Lower leg skin (tissue), 4 donors: ENCODE measurements around the gene TCTN1. TPM values are rescaled to one million over a fixed set of nuclear protein-coding genes. Genes with fewer than 3 reads are reported as not detected.

Experiments
- DNase-seq, 2 donors: peaks; one replicate each; pipeline ENCODE4 v3.0.0-alpha.2; 2019; ENCODE audit warnings: low spot score in 2 of 2
- H3K4me3 ChIP-seq: fragments of 200-600 bp; sonication (generic); 2 replicates; pipeline ENCODE4 v1.5.1; 2017; ENCODE audit warnings: mild to moderate bottlenecking, low read depth; ENCODE audit not compliant: poor library complexity, severe bottlenecking
- POLR2A ChIP-seq, 2 donors: fragments of 450-650 bp; IDR thresholded peaks; one replicate each; pipeline ENCODE4 v1.6.1; 2016 to 2017; ENCODE audit warnings: antibody characterized with exemption in 2 of 2, mild to moderate bottlenecking in 1 of 2, moderate library complexity in 1 of 2
- WGBS, 2 donors: methylation state at CpG; one replicate each; pipeline ENCODE4 v1.1.5; 2018; 5-methylcytosine and 5-hydroxymethylcytosine counted together
- intact Hi-C: fragments of 100-400 bp; cut with DNase I; formaldehyde crosslinking; loops from one replicate; pipeline ENCODE4 v1.15.0; 2023; ENCODE audit warnings: low total_unique reads
- total RNA-seq, 4 donors: library from RNA; depleted of rRNA; stranded (reverse); fragments of >200 nt; gene quantifications; one replicate each; pipeline ENCODE4 v1.1.0, GENCODE V29; 2016
- TF ChIP-seq, protein P1 (sequence below), 3 donors: fragments of 450-650 bp; IDR thresholded peaks; one replicate each; pipeline ENCODE4 v1.5.1; 2016; ENCODE audit warnings: antibody characterized with exemption in 3 of 3, mild to moderate bottlenecking in 3 of 3, moderate library complexity in 2 of 3

Gene TCTN1
- total RNA-seq, 4 donors from 2014 or later, result 18.6 to 44.8 (median 24.7) TPM

DNA sequence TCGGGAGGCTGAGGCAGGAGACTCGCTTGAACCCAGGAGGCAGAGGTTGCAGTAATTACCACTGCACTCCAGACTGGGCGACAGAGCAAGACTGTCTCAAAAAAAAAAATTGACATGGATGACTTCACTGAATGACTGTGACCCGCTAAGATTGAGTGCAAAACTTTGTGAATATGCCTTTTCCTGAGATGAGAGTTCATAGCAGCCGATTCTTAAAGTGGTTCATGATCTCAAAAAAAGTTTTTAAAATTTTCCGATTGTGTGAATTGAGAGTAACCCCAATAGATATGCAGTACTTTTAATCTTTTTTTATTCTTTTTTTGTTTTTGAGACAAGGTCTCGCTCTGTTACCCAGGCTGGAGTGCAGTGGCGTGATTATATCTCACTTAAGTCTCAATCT is 1.2 kb downstream of the TCTN1 start:
- no peak overlapping the region for H3K4me3 ChIP-seq
- DNase-seq, result no peak
- intact Hi-C loops, result no loop called here
- WGBS, 2 donors, result 90 to 91% methylated on average over 8 of the region's 8 CpGs
- no peak for TF ChIP-seq POLR2A (IDR thresholded peaks at IDR 0.05)
- TF ChIP-seq, protein P1, sequence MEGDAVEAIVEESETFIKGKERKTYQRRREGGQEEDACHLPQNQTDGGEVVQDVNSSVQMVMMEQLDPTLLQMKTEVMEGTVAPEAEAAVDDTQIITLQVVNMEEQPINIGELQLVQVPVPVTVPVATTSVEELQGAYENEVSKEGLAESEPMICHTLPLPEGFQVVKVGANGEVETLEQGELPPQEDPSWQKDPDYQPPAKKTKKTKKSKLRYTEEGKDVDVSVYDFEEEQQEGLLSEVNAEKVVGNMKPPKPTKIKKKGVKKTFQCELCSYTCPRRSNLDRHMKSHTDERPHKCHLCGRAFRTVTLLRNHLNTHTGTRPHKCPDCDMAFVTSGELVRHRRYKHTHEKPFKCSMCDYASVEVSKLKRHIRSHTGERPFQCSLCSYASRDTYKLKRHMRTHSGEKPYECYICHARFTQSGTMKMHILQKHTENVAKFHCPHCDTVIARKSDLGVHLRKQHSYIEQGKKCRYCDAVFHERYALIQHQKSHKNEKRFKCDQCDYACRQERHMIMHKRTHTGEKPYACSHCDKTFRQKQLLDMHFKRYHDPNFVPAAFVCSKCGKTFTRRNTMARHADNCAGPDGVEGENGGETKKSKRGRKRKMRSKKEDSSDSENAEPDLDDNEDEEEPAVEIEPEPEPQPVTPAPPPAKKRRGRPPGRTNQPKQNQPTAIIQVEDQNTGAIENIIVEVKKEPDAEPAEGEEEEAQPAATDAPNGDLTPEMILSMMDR (IDR thresholded peaks at IDR 0.05), result no peak

DNA sequence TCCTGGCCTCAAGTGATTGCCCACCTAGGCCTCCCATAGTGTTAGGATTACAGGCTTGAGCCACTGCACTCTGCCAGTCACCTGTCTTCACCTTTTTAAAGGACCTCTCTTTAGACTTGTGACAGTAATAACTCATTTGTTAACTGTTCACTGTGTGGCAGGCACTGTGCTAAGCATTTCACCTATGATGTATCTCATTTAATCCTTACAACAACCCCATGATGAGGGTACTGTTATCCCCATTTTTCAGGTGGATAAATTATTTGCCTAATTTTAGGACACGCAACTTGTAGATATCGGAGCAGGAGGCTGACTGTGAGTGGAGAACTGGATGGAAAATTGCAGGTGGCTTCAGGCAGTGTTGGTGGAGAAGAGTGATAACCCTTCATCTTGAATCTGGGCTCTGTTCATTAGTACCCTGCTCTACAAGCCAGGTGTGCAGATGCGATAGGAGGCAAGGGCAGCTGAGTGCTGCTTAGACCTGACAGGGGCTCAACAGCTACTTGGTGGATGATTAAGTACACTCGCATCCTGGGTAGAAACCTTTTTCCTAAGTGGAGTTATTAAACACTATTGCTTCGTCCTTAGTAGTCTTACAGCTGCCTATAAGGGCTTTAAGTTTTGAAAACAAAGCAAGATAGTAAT is 2.7 kb downstream of the TCTN1 start:
- WGBS, 2 donors, result 93 to 97% methylated on average over 5 of the region's 5 CpGs
- no peak overlapping the region for H3K4me3 ChIP-seq
- intact Hi-C loops, result no loop called here
- no peak for DNase-seq
- no peak for TF ChIP-seq POLR2A (IDR thresholded peaks at IDR 0.05)
- TF ChIP-seq, protein P1 (IDR thresholded peaks at IDR 0.05), result no peak

DNA sequence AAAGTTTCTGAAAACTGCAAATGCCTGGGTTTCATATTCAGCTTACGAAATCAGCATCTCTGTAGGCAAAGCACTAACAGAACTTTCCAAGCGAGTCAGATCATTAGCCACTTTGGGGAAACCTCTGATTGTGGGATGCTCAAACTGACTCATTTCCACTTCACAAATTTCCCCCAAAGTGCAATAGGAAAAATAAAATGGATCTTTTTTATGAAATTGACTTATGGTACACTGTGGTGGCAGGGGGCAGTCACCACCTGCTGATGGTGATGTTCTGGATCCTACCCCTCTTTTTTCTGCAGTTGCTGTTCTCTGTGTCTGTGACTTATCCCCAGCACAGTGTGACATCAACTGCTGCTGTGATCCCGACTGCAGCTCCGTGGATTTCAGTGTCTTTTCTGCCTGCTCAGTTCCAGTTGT is 5.6 kb downstream of the TCTN1 start:
- intact Hi-C loops, result no loop called here

DNA sequence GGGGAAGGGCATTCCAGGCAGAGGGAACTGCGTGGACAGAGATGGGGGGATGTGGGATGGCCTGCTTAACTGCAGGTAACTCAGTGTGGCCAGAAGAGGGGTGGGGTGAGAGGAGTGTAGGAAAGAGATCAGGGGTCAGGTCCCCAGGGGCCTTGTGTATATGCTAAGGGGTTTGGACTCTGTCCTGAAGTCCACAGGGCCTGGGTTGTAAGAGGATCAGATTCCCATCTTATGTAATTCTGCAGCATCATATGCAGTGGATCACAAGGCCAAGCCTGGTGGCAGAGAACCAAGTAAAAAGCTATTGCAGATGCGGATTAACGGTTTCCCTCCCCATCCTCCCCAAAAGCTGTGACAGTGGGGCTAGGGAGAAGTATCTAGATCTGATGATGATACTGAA is 8.7 kb downstream of the TCTN1 start:
- no peak for DNase-seq
- 81 to 89% methylated on average over 3 of the region's 3 CpGs for WGBS, 2 donors
- TF ChIP-seq POLR2A (IDR thresholded peaks at IDR 0.05), result no peak
- intact Hi-C loops, result no loop called here
- H3K4me3 ChIP-seq, result no peak overlapping the region

More for the DNA sequence above, 5.6 kb downstream of the TCTN1 start:
- TF ChIP-seq, protein P1 (IDR thresholded peaks at IDR 0.05), result no peak
- TF ChIP-seq POLR2A (IDR thresholded peaks at IDR 0.05), result no peak
- no peak overlapping the region for H3K4me3 ChIP-seq
- no peak for DNase-seq
- WGBS, 2 donors, result 87 to 90% methylated on average over 4 of the region's 4 CpGs

DNA sequence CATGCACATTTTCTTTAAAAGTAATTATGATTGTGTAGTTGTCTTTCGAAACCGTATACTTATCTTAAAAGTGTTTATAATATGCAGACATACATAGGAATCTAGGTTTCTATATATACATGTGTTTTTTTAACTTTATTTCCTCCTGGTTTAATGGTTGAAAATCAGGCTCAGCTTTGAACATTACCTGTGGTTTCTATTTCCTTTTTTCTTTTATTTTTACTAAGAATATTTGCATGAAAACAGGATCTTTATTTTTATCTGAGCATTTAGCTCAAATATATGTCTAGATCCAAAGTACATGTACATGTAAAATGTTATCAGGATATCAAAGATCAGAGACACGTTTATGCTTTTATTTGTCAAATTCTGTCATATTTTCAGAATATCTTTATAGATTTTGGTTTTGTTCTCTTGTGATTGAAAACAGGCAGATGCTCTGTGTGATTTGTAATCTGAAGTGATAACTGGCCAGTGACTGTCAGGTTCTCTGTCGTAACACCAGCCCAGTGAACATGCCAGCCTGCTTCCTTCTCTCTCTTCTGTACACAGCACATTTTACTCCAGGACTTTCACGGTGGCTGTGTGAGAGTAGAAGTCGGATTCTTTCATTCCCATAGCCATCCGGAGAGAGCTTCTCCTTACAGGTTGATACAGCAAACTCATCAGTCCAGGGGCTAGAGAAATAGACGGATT is 13.7 kb downstream of the TCTN1 start:
- no peak for DNase-seq
- H3K4me3 ChIP-seq, result no peak overlapping the region
- no peak for TF ChIP-seq POLR2A (IDR thresholded peaks at IDR 0.05)
- TF ChIP-seq, protein P1 (IDR thresholded peaks at IDR 0.05), result no peak
- intact Hi-C loops, result no loop called here
- 84 to 86% methylated on average over 8 of the region's 8 CpGs for WGBS, 2 donors

DNA sequence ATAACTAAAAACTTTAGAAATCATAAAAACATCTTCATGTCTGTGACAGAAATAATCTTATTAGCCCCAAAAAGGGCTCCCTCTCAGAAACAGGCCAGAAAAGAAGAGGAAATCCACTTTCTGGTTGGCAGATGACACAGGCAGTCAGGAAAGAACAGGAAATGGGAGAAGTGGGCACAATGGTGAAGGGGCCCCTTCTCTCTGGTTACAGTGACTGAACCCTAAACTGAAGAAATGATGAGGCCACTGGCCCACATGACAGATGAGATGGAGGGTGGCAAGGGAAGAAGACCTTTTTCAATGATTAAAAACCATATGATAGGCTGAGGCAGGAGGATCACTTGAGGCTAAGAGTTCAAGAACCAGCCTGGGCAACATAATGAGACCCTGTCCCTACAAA is 21.1 kb downstream of the TCTN1 start:
- DNase-seq, result no peak
- no peak for TF ChIP-seq POLR2A (IDR thresholded peaks at IDR 0.05)
- TF ChIP-seq, protein P1 (IDR thresholded peaks at IDR 0.05), result no peak
- intact Hi-C loops, result no loop called here

More for the DNA sequence above, 21.1 kb downstream of the TCTN1 start:
- no peak overlapping the region for H3K4me3 ChIP-seq
